Midbrain (tissue), 1 donor: ENCODE measurements around the gene CEACAM1.
"Not testable (repeated sequence)": the region's sequence is repeated elsewhere in the genome, so short reads cannot be mapped to it uniquely, and the experiment has no call there.

ENCODE experiments used
- DNase-seq: peaks from one replicate; lab custom pipeline; 2025; lab: John Stamatoyannopoulos, UW

Gene CEACAM1

GRCh38 chr19:42474743-42475142 is 53.5 kb downstream of the CEACAM1 start:
- DNase-seq, result peak; percentile 22

- no peak for DNase-seq
Observed at GRCh38 chr19:42473686-42474085, 54.6 kb downstream of the CEACAM1 start.

- DNase-seq, result no peak
Observed at GRCh38 chr19:42472402-42473147, 55.7 kb downstream of the CEACAM1 start.

- no peak for DNase-seq
Observed at GRCh38 chr19:42471554-42472249, 56.6 kb downstream of the CEACAM1 start.

GRCh38 chr19:42469311-42470235 is 58.7 kb downstream of the CEACAM1 start:
- no peak for DNase-seq

- no peak for DNase-seq
Observed at GRCh38 chr19:42468273-42468796, 59.9 kb downstream of the CEACAM1 start.

- peak; percentile 8 for DNase-seq
Observed at GRCh38 chr19:42467183-42467760, 61.0 kb downstream of the CEACAM1 start.

GRCh38 chr19:42466521-42467182 is 61.6 kb downstream of the CEACAM1 start:
- no peak for DNase-seq

- DNase-seq, result no peak
Observed at GRCh38 chr19:42465827-42466280, 62.4 kb downstream of the CEACAM1 start.

GRCh38 chr19:42461700-42462324 is 66.5 kb downstream of the CEACAM1 start:
- peak; percentile 87 for DNase-seq

GRCh38 chr19:42461231-42461630 is 67.0 kb downstream of the CEACAM1 start:
- not testable (repeated sequence) for DNase-seq

- no peak for DNase-seq
Observed at GRCh38 chr19:42459926-42460325, 68.4 kb downstream of the CEACAM1 start.
